Osteocyte (in vitro differentiated cells): Measurements from ENCODE around the gene IL2RA. TPM values are rescaled to one million over a fixed set of nuclear protein-coding genes. Genes with fewer than 3 reads are reported as not detected.

ENCODE experiments used
- DNase-seq: peaks from one replicate; pipeline ENCODE4 v3.0.0; 2021; ENCODE audit warnings: mixed read lengths; ENCODE audit not compliant: unreplicated experiment; ENCODE audit errors: extremely low spot score
- H3K27ac Mint-ChIP-seq: one replicate; pipeline ENCODE4 v1.8.0; 2021; ENCODE audit warnings: mild to moderate bottlenecking, mixed read lengths; ENCODE audit not compliant: unreplicated experiment
- H3K27me3 Mint-ChIP-seq: one replicate; pipeline ENCODE4 v1.8.0; 2021; ENCODE audit warnings: mixed read lengths; ENCODE audit not compliant: unreplicated experiment
- H3K36me3 Mint-ChIP-seq: one replicate; pipeline ENCODE4 v1.8.0; 2021; ENCODE audit warnings: mixed read lengths; ENCODE audit not compliant: unreplicated experiment
- H3K4me1 Mint-ChIP-seq: one replicate; pipeline ENCODE4 v1.8.0; 2021; ENCODE audit warnings: mixed read lengths; ENCODE audit not compliant: unreplicated experiment
- H3K4me3 Mint-ChIP-seq: one replicate; pipeline ENCODE4 v1.8.0; 2021; ENCODE audit warnings: mild to moderate bottlenecking, moderate library complexity, mixed read lengths; ENCODE audit not compliant: unreplicated experiment
- H3K9me3 Mint-ChIP-seq: one replicate; pipeline ENCODE4 v1.8.0; 2021; ENCODE audit warnings: mixed read lengths; ENCODE audit not compliant: unreplicated experiment
- CTCF ChIP-seq: fragments of 200-600 bp; sonication (generic); IDR thresholded peaks from 2 replicates; pipeline ENCODE4 v1.5.0; 2021; ENCODE audit warnings: antibody characterized with exemption, mild to moderate bottlenecking, moderate library complexity
- total RNA-seq: library from RNA; stranded (reverse); gene quantifications from 2 replicates; pipeline ENCODE4 v1.2.1, GENCODE V29; 2021

Gene IL2RA
- total RNA-seq, 1 donor from 2014 or later: not detected

GRCh38 chr10:6064119-6064518 lies 2.0 kb upstream of the IL2RA start:
- H3K36me3 Mint-ChIP-seq: no peaks in the 10 kb centered on the region
- H3K27ac Mint-ChIP-seq: no peak overlapping the region
- no peak for TF ChIP-seq CTCF
- peaks cover 23% of the 10 kb centered on the region for H3K27me3 Mint-ChIP-seq
- no peaks in the 10 kb centered on the region for H3K4me1 Mint-ChIP-seq
- no peaks in the 10 kb centered on the region for H3K9me3 Mint-ChIP-seq
- H3K4me3 Mint-ChIP-seq: no peak overlapping the region
- no peak for DNase-seq

- DNase-seq: no peak
- Mint-ChIP-seq H3K4me3 (no peak overlapping the region), H3K27me3 (peaks cover 36% of the 10 kb centered on the region), H3K27ac (no peak overlapping the region), H3K9me3 (no peaks in the 10 kb centered on the region), H3K36me3 (no peaks in the 10 kb centered on the region), H3K4me1 (no peaks in the 10 kb centered on the region)
- TF ChIP-seq CTCF: no peak
Measured at GRCh38 chr10:6061056-6061455, 1.1 kb downstream of the IL2RA start.

- Mint-ChIP-seq H3K27ac (no peak overlapping the region), H3K9me3 (no peaks in the 10 kb centered on the region), H3K27me3 (peaks cover 42% of the 10 kb centered on the region), H3K4me1 (no peaks in the 10 kb centered on the region), H3K4me3 (no peak overlapping the region), H3K36me3 (no peaks in the 10 kb centered on the region)
- no peak for TF ChIP-seq CTCF
- no peak for DNase-seq
Measured at GRCh38 chr10:6059506-6059905, 2.7 kb downstream of the IL2RA start.

- H3K4me3 Mint-ChIP-seq: no peak overlapping the region
- no peaks in the 10 kb centered on the region for H3K4me1 Mint-ChIP-seq
- no peaks in the 10 kb centered on the region for H3K9me3 Mint-ChIP-seq
- no peak for TF ChIP-seq CTCF
- peaks cover 47% of the 10 kb centered on the region for H3K27me3 Mint-ChIP-seq
- H3K27ac Mint-ChIP-seq: no peak overlapping the region
- no peaks in the 10 kb centered on the region for H3K36me3 Mint-ChIP-seq
- DNase-seq: no peak
Measured at GRCh38 chr10:6058682-6059475, 3.3 kb downstream of the IL2RA start.

GRCh38 chr10:6056411-6057135 lies 5.6 kb downstream of the IL2RA start:
- Mint-ChIP-seq H3K4me1 (no peaks in the 10 kb centered on the region), H3K27me3 (peaks cover 55% of the 10 kb centered on the region), H3K36me3 (no peaks in the 10 kb centered on the region), H3K4me3 (no peak overlapping the region), H3K9me3 (no peaks in the 10 kb centered on the region), H3K27ac (no peak overlapping the region)
- no peak for TF ChIP-seq CTCF
- peak; percentile 25 for DNase-seq
